ENCODE measurements around the gene HABP2.
A peak's percentile ranks its signal among the peaks of the same experiment; 100 is the strongest.

The HABP2 gene

DNA sequence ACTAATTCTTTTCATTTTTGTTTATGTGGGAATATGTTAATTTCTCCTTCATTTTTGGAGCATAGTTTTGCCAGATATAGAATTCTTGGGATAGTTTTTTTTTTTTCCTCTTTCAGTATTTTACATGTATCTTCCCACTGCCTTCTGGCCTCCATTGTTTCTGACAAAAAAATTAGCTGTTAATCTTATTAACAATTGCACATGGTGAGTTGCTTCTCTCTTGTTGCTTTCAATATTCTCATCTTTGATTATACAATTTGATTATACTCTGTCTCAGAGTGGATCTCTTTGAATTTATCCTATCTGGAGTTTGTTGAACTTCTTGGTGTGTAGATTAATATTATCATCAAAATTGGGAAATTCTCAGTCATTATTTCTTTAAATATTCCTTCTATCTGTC, 41.4 kb upstream of the HABP2 start:
- no peak overlapping the region for H3K4me2 ChIP-seq (ENCODE audit: insufficient read depth, low read length, poor library complexity, severe bottlenecking)
- H3K4ac ChIP-seq (ENCODE audit: low read length), result no peak overlapping the region
- H3K18ac ChIP-seq (ENCODE audit: low read length), result no peak overlapping the region
- no peaks in the 10 kb centered on the region for H3K79me1 ChIP-seq (ENCODE audit: low read depth, low read length)
- H3K4me1 ChIP-seq (ENCODE audit: control insufficient read depth in 2 of 2, insufficient read depth in 1 of 2, low read depth in 1 of 2, low read length in 2 of 2), result no peaks in the 10 kb centered on the region
- no peak overlapping the region for H4K8ac ChIP-seq (ENCODE audit: low read depth, low read length)
- no peak overlapping the region for H3K27ac ChIP-seq (replicated peaks; ENCODE audit: low read length)
- no peak for DNase-seq (ENCODE audit: low spot score)
- no peaks in the 10 kb centered on the region for H3K27me3 ChIP-seq (ENCODE audit: control insufficient read depth in 3 of 3, insufficient read depth in 3 of 3, low read depth in 1 of 3, low read length in 3 of 3)
- no peak overlapping the region for H3K23ac ChIP-seq (ENCODE audit: low read depth, low read length, poor library complexity)
- H2BK120ac ChIP-seq (ENCODE audit: low read depth, low read length), result no peak overlapping the region
- H3K4me3 ChIP-seq (ENCODE audit: low read length in 2 of 2), result no peak overlapping the region
- no peak overlapping the region for H2BK15ac ChIP-seq (ENCODE audit: low read length)
- no peak overlapping the region for H2AFZ ChIP-seq (ENCODE audit: low read length)
- no peak overlapping the region for H3K9ac ChIP-seq (ENCODE audit: low read depth, low read length, poor library complexity)
- no peak overlapping the region for H2AK5ac ChIP-seq (ENCODE audit: low read depth, low read length)
- no peaks in the 10 kb centered on the region for H3K36me3 ChIP-seq (replicated peaks in 1 of 2; ENCODE audit: control insufficient read depth in 2 of 2, insufficient read depth in 2 of 2, low read length in 2 of 2)
- H3K14ac ChIP-seq (ENCODE audit: low read length), result no peak overlapping the region
- no peak overlapping the region for H2BK12ac ChIP-seq (ENCODE audit: low read length)
- H2BK5ac ChIP-seq (ENCODE audit: low read length), result no peak overlapping the region
- no peak overlapping the region for H4K91ac ChIP-seq (ENCODE audit: low read depth, low read length, poor library complexity)
- H3K9me3 ChIP-seq (replicated peaks in 1 of 2; ENCODE audit: control insufficient read depth in 2 of 2, insufficient read depth in 1 of 2, low read depth in 1 of 2, low read length in 2 of 2), result peaks cover 0 to 3% of the 10 kb centered on the region in 2 donors

DNA sequence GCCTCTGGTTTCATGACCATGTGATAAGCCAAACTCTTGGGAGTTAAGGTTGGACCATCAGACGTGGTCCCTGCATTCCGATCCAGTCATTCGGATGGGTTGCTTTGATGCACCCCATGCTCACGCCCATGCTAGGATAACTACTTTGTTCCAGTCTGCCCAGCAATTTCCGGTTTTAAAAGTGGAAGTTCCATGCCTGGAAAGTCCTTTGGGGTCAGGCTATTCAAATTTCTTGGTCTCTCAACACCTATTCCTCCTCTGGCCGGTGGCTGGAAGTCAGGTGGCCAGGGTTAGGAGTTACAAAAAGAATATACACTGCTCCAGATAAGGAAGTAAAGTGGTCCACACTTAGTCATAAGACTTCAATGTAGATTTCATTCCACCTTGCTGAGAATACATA, 37.7 kb upstream of the HABP2 start:
- H3K4me3 ChIP-seq (ENCODE audit: low read length in 2 of 2), result no peak overlapping the region
- no peaks in the 10 kb centered on the region for H3K4me1 ChIP-seq (ENCODE audit: control insufficient read depth in 2 of 2, insufficient read depth in 1 of 2, low read depth in 1 of 2, low read length in 2 of 2)
- no CpG with 5 or more reads among the region's 6 CpGs for WGBS, 2 donors (ENCODE audit: extremely low coverage in 2 of 2, insufficient read length in 2 of 2, insufficient replicate concordance in 1 of 2)
- H4K91ac ChIP-seq (ENCODE audit: low read depth, low read length, poor library complexity), result no peak overlapping the region
- no peak overlapping the region for H2BK12ac ChIP-seq (ENCODE audit: low read length)
- H3K79me1 ChIP-seq (ENCODE audit: low read depth, low read length), result no peaks in the 10 kb centered on the region
- H3K36me3 ChIP-seq (replicated peaks in 1 of 2; ENCODE audit: control insufficient read depth in 2 of 2, insufficient read depth in 2 of 2, low read length in 2 of 2), result no peaks in the 10 kb centered on the region
- no peak overlapping the region for H3K9ac ChIP-seq (ENCODE audit: low read depth, low read length, poor library complexity)
- no peak overlapping the region for H2AK5ac ChIP-seq (ENCODE audit: low read depth, low read length)
- no peak overlapping the region for H2BK5ac ChIP-seq (ENCODE audit: low read length)
- no peak overlapping the region for H2BK120ac ChIP-seq (ENCODE audit: low read depth, low read length)
- no peak overlapping the region for H4K8ac ChIP-seq (ENCODE audit: low read depth, low read length)
- no peak overlapping the region for H3K4ac ChIP-seq (ENCODE audit: low read length)
- no peak overlapping the region for H2AFZ ChIP-seq (ENCODE audit: low read length)
- H3K4me2 ChIP-seq (ENCODE audit: insufficient read depth, low read length, poor library complexity, severe bottlenecking), result no peak overlapping the region
- H2BK15ac ChIP-seq (ENCODE audit: low read length), result no peak overlapping the region
- H3K23ac ChIP-seq (ENCODE audit: low read depth, low read length, poor library complexity), result no peak overlapping the region
- peak overlapping the region; percentile 15 for H3K18ac ChIP-seq (ENCODE audit: low read length)
- peaks cover 0 to 3% of the 10 kb centered on the region in 2 donors for H3K9me3 ChIP-seq (replicated peaks in 1 of 2; ENCODE audit: control insufficient read depth in 2 of 2, insufficient read depth in 1 of 2, low read depth in 1 of 2, low read length in 2 of 2)
- H3K27ac ChIP-seq (replicated peaks; ENCODE audit: low read length), result no peak overlapping the region
- DNase-seq (ENCODE audit: low spot score), result no peak
- H3K14ac ChIP-seq (ENCODE audit: low read length), result no peak overlapping the region
- H3K27me3 ChIP-seq (ENCODE audit: control insufficient read depth in 3 of 3, insufficient read depth in 3 of 3, low read depth in 1 of 3, low read length in 3 of 3), result no peaks in the 10 kb centered on the region

DNA sequence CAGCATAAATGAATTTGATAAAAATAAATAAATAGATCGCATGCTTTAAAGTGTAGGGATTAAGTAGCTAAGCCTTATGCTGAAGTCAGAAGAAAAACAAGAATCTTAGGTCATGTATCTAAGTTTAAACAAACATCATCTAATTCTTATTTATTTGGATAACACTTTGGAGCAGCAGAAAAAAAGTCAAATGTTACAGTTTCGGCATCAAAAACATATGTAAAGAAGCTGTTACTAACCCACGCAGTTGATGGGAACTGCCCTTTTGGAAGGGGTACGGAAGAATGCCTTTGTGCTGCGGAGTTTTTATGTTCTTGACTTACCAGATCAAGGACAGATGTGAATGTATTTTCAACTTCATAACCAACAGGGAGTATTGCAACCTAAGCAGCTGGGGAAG, 37.3 kb upstream of the HABP2 start:
- no peak overlapping the region for H3K14ac ChIP-seq (ENCODE audit: low read length)
- H2AK5ac ChIP-seq (ENCODE audit: low read depth, low read length), result no peak overlapping the region
- H3K4me1 ChIP-seq (ENCODE audit: control insufficient read depth in 2 of 2, insufficient read depth in 1 of 2, low read depth in 1 of 2, low read length in 2 of 2), result no peaks in the 10 kb centered on the region
- no peak overlapping the region for H2BK5ac ChIP-seq (ENCODE audit: low read length)
- no peak overlapping the region for H4K8ac ChIP-seq (ENCODE audit: low read depth, low read length)
- DNase-seq (ENCODE audit: low spot score), result no peak
- no peak overlapping the region for H3K27ac ChIP-seq (replicated peaks; ENCODE audit: low read length)
- no peak overlapping the region for H3K4me3 ChIP-seq (ENCODE audit: low read length in 2 of 2)
- no peaks in the 10 kb centered on the region for H3K27me3 ChIP-seq (ENCODE audit: control insufficient read depth in 3 of 3, insufficient read depth in 3 of 3, low read depth in 1 of 3, low read length in 3 of 3)
- no peak overlapping the region for H3K18ac ChIP-seq (ENCODE audit: low read length)
- no peaks in the 10 kb centered on the region for H3K36me3 ChIP-seq (replicated peaks in 1 of 2; ENCODE audit: control insufficient read depth in 2 of 2, insufficient read depth in 2 of 2, low read length in 2 of 2)
- no peak overlapping the region for H2BK15ac ChIP-seq (ENCODE audit: low read length)
- no peak overlapping the region for H3K4ac ChIP-seq (ENCODE audit: low read length)
- H3K9ac ChIP-seq (ENCODE audit: low read depth, low read length, poor library complexity), result no peak overlapping the region
- H3K79me1 ChIP-seq (ENCODE audit: low read depth, low read length), result no peaks in the 10 kb centered on the region
- H3K9me3 ChIP-seq (replicated peaks in 1 of 2; ENCODE audit: control insufficient read depth in 2 of 2, insufficient read depth in 1 of 2, low read depth in 1 of 2, low read length in 2 of 2), result peaks cover 0 to 3% of the 10 kb centered on the region in 2 donors
- H2BK120ac ChIP-seq (ENCODE audit: low read depth, low read length), result no peak overlapping the region
- H3K23ac ChIP-seq (ENCODE audit: low read depth, low read length, poor library complexity), result no peak overlapping the region
- H3K4me2 ChIP-seq (ENCODE audit: insufficient read depth, low read length, poor library complexity, severe bottlenecking), result no peak overlapping the region
- no peak overlapping the region for H2BK12ac ChIP-seq (ENCODE audit: low read length)
- H4K91ac ChIP-seq (ENCODE audit: low read depth, low read length, poor library complexity), result no peak overlapping the region
- no peak overlapping the region for H2AFZ ChIP-seq (ENCODE audit: low read length)
- no CpG with 5 or more reads among the region's 5 CpGs for WGBS, 2 donors (ENCODE audit: extremely low coverage in 2 of 2, insufficient read length in 2 of 2, insufficient replicate concordance in 1 of 2)

GRCh38 chr10:113516061-113516460, 36.8 kb upstream of the HABP2 start:
- no CpG with 5 or more reads among the region's 3 CpGs for WGBS, 2 donors (ENCODE audit: extremely low coverage in 2 of 2, insufficient read length in 2 of 2, insufficient replicate concordance in 1 of 2)

More at GRCh38 chr10:113516061-113516460, 36.8 kb upstream of the HABP2 start:
- H2BK120ac ChIP-seq (ENCODE audit: low read depth, low read length), result no peak overlapping the region
- peaks cover 0 to 2% of the 10 kb centered on the region in 2 donors for H3K4me1 ChIP-seq (ENCODE audit: control insufficient read depth in 2 of 2, insufficient read depth in 1 of 2, low read depth in 1 of 2, low read length in 2 of 2)
- no peaks in the 10 kb centered on the region for H3K79me1 ChIP-seq (ENCODE audit: low read depth, low read length)
- H3K4ac ChIP-seq (ENCODE audit: low read length), result no peak overlapping the region
- H2BK5ac ChIP-seq (ENCODE audit: low read length), result no peak overlapping the region
- H4K8ac ChIP-seq (ENCODE audit: low read depth, low read length), result no peak overlapping the region
- DNase-seq (ENCODE audit: low spot score), result no peak
- no peak overlapping the region for H3K9ac ChIP-seq (ENCODE audit: low read depth, low read length, poor library complexity)
- no peaks in the 10 kb centered on the region for H3K36me3 ChIP-seq (replicated peaks in 1 of 2; ENCODE audit: control insufficient read depth in 2 of 2, insufficient read depth in 2 of 2, low read length in 2 of 2)
- H3K4me2 ChIP-seq (ENCODE audit: insufficient read depth, low read length, poor library complexity, severe bottlenecking), result no peak overlapping the region
- H3K27me3 ChIP-seq (ENCODE audit: control insufficient read depth in 3 of 3, insufficient read depth in 3 of 3, low read depth in 1 of 3, low read length in 3 of 3), result no peaks in the 10 kb centered on the region
- H3K18ac ChIP-seq (ENCODE audit: low read length), result no peak overlapping the region
- no peak overlapping the region for H4K91ac ChIP-seq (ENCODE audit: low read depth, low read length, poor library complexity)
- H2BK15ac ChIP-seq (ENCODE audit: low read length), result no peak overlapping the region
- peaks cover 0 to 5% of the 10 kb centered on the region in 2 donors for H3K9me3 ChIP-seq (replicated peaks in 1 of 2; ENCODE audit: control insufficient read depth in 2 of 2, insufficient read depth in 1 of 2, low read depth in 1 of 2, low read length in 2 of 2)
- no peak overlapping the region for H2AK5ac ChIP-seq (ENCODE audit: low read depth, low read length)
- no peak overlapping the region for H3K4me3 ChIP-seq (ENCODE audit: low read length in 2 of 2)
- H3K14ac ChIP-seq (ENCODE audit: low read length), result no peak overlapping the region
- no peak overlapping the region for H2BK12ac ChIP-seq (ENCODE audit: low read length)
- H3K23ac ChIP-seq (ENCODE audit: low read depth, low read length, poor library complexity), result no peak overlapping the region
- H3K27ac ChIP-seq (replicated peaks; ENCODE audit: low read length), result no peak overlapping the region
- H2AFZ ChIP-seq (ENCODE audit: low read length), result no peak overlapping the region
